ENCODE results near the gene HSPA1A. TPM values are rescaled to one million over a fixed set of nuclear protein-coding genes. Genes with fewer than 3 reads are reported as not detected.

The HSPA1A gene
- total RNA-seq, 1 donor from 2014 or later: 28.1 TPM

DNA sequence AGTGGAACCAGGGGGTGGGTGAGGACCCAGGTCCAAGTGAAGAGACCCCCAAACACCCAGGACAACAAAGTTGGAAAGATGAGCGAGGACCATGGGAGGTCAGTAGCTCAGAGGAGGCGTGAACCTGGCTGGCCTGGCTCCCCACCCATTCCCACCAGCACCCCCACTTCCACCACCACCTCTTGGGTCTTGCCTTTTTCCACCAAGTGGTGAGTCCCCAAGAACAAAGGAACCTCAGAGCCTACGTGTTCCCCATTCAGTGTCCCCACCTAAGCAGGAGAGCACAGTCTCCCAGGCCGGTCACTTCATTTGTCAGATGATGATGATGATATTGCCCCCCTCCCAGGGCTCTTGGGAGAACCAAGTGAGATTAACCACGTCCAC, 37.7 kb upstream of the HSPA1A start:
- ChIA-PET POLR2A (interaction anchor here (0.6 to 1.9 kb wide), 12 partner anchors 13 to 126 kb away, joined by 3 to 12 read pairs (median 6); partner anchors contain the start of genes HSPA1A, HSPA1L, LSM2 and MSH5), CTCF (interaction anchor here (1.8 kb wide), 1 partner anchor 14 kb away, joined by 5 read pairs; no protein-coding TSS in a partner anchor)
- DNase-seq (no peak), ATAC-seq (ENCODE audit: low read depth) (no peak)
- Mint-ChIP-seq H3K27ac (peak overlapping the region; percentile 72), H3K9me3 (no peaks in the 10 kb centered on the region), H3K4me3 (no peak overlapping the region), H3K4me1 (peaks cover 27% of the 10 kb centered on the region), H3K36me3 (ENCODE audit: low read depth) (peaks cover 44% of the 10 kb centered on the region), H3K27me3 (no peaks in the 10 kb centered on the region)
- TF ChIP-seq, protein P1, sequence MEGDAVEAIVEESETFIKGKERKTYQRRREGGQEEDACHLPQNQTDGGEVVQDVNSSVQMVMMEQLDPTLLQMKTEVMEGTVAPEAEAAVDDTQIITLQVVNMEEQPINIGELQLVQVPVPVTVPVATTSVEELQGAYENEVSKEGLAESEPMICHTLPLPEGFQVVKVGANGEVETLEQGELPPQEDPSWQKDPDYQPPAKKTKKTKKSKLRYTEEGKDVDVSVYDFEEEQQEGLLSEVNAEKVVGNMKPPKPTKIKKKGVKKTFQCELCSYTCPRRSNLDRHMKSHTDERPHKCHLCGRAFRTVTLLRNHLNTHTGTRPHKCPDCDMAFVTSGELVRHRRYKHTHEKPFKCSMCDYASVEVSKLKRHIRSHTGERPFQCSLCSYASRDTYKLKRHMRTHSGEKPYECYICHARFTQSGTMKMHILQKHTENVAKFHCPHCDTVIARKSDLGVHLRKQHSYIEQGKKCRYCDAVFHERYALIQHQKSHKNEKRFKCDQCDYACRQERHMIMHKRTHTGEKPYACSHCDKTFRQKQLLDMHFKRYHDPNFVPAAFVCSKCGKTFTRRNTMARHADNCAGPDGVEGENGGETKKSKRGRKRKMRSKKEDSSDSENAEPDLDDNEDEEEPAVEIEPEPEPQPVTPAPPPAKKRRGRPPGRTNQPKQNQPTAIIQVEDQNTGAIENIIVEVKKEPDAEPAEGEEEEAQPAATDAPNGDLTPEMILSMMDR (IDR thresholded peaks at IDR 0.05): no peak
- intact Hi-C loops (cut with micrococcal nuclease): loop anchor here (1.0 kb wide), 2 partner anchors 12 to 17 kb away; no protein-coding TSS in a partner anchor

DNA sequence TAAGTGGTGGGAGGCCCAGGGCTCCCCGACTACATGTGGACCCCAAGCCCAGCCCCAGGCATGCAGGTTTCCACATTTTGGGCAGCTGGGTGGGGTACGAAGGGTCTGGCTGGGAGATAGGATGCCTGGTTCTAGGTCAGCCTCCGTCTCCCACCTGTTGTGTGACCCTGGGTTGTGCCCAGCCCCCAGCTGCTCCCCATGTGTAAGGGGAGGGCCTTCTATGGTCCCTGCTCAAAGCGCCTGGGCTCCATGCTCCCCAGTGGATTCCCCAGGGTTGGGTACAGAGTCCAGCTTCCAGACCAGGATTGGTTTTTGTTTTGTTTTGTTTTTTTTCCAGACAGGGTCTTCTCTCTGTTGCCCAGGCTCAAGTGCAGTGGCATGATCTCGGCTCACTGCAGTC, 37.1 kb upstream of the HSPA1A start:
- CTCF ChIA-PET: interaction anchor here (1.8 kb wide), 1 partner anchor 13 kb away, joined by 5 read pairs; no protein-coding TSS in a partner anchor
- Mint-ChIP-seq H3K4me1 (peaks cover 24% of the 10 kb centered on the region), H3K36me3 (ENCODE audit: low read depth) (peaks cover 48% of the 10 kb centered on the region), H3K9me3 (no peaks in the 10 kb centered on the region), H3K27me3 (no peaks in the 10 kb centered on the region), H3K4me3 (no peak overlapping the region), H3K27ac (no peak overlapping the region)
- no peak for DNase-seq
- POLR2A ChIA-PET: interaction anchor here (0.7 to 1.9 kb wide), 6 partner anchors 12 to 55 kb away, joined by 3 to 12 read pairs (median 6); partner anchors contain the start of genes LSM2, MSH5 and VARS1
- no peak for ATAC-seq (ENCODE audit: low read depth)
- TF ChIP-seq, protein P1 (IDR thresholded peaks at IDR 0.05): no peak
- intact Hi-C loops (cut with micrococcal nuclease): no loop called here

DNA sequence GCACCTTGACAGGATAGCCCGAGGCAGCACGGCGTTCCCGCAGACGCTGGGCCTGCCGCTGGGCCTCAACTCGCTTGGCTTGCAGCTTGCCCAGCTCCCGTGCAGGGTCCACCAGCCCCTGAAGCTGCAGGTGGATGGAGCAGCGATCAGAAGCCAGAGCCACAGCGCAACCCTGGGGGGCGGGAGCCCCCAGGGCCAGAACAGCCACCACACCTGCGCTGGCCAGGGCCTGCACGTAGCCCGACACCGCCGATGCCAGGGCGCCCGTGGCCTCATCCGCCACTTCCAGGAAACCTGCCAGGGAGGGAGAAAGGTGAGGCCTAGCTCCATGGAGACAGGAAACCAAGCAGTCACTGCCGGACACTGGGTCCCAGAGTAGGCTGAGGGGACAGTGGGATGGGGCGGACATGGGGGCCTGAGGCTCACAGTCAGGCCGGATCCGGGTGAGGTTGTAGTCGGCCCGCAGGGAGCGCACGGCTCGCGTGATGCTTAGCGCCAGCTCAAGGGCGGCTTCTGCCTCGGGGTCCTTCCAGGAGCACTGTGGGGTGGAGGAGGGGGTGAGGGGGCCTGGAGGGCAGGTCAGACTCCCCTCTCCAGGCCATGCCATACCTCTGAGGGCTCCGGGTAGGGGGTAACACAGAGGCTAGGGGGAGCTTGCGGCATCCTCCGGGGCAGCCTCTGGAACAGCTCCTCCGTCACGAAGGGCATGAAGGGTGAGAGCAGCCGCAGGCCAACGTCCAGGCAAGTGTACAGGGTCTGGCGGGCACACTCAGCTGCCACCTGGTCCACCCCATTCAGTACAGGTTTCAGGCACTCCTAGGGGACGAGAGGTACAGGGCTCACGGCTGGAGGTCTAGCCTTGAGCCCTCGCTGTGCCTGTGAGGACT, 36.1 kb upstream of the HSPA1A start:
- Mint-ChIP-seq H3K4me1 (peaks cover 24% of the 10 kb centered on the region), H3K4me3 (no peak overlapping the region), H3K9me3 (no peaks in the 10 kb centered on the region), H3K27ac (no peak overlapping the region), H3K36me3 (ENCODE audit: low read depth) (peaks cover 52% of the 10 kb centered on the region), H3K27me3 (no peaks in the 10 kb centered on the region)
- intact Hi-C loops (cut with micrococcal nuclease): no loop called here
- DNase-seq: no peak
- POLR2A ChIA-PET: interaction anchor here (0.6 kb wide), 2 partner anchors 42 to 128 kb away, joined by 3 to 6 read pairs; no protein-coding TSS in a partner anchor
- ATAC-seq (ENCODE audit: low read depth): no peak
- TF ChIP-seq, protein P1 (IDR thresholded peaks at IDR 0.05): no peak
- CTCF ChIA-PET: interaction anchor here (1.3 to 1.8 kb wide), 2 partner anchors 9 to 12 kb away, joined by 3 to 5 read pairs; no protein-coding TSS in a partner anchor

DNA sequence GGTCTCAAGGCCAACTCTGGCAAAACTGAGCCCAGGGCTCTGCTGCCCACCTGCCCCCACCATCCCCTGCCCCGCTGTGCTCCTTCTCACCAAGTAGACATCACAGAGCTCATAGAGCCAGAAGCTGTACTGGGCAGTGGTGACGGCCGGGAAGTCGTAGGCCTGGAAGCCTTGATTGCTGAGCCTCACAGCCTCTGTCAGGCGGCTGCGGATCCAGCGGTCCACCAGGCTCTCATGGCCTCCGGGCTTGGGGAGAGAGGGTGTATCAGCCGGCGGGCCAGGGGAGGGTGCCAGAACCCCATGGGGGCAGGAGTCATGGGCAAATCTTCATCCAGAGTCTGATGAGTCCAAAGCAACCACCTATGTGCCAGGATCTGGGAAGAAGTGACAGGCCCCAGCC, 35.4 kb upstream of the HSPA1A start:
- DNase-seq: no peak
- H3K4me1 Mint-ChIP-seq: peaks cover 24% of the 10 kb centered on the region
- ChIA-PET CTCF (interaction anchor here (1.3 kb wide), 1 partner anchor 10 kb away, joined by 3 read pairs; no protein-coding TSS in a partner anchor), POLR2A (interaction anchor here (0.7 kb wide), 1 partner anchor 42 kb away, joined by 3 read pairs; no protein-coding TSS in a partner anchor)
- no peaks in the 10 kb centered on the region for H3K27me3 Mint-ChIP-seq
- H3K27ac Mint-ChIP-seq: no peak overlapping the region
- no peak for ATAC-seq (ENCODE audit: low read depth)
- no peak overlapping the region for H3K4me3 Mint-ChIP-seq
- H3K9me3 Mint-ChIP-seq: no peaks in the 10 kb centered on the region
- intact Hi-C loops (cut with micrococcal nuclease): no loop called here
- H3K36me3 Mint-ChIP-seq (ENCODE audit: low read depth): peaks cover 59% of the 10 kb centered on the region
- TF ChIP-seq, protein P1 (IDR thresholded peaks at IDR 0.05): no peak

Data from activated B cell treated with CpG ODN at 0.5 μM for 24 hours (primary cell).